ENCODE results near the gene MCC.

MCC gene

DNA sequence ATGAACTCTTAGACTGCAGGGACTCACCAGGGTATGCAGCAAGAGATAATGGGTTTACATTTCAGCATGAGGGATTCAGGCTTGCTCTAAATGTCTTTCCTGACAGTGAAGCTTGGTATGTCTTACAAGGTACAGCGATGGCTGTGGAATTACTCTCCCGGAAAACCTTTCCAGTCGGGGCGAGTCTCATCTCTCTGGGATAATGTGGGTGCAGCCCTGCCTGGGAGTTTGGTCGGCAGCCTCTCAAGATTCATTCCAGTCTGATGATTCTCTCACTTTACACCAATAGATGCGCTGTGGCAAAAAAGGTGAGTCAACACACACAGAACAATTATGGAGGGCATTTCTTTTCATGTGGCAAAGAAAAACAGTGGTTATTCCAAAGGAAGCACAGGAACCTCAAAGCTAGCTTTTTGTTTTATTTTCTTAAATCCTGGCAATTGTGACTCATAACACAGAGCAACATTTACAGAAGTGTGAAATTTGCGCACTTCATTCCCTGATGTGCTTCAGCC is 321.3 kb downstream of the MCC start:
- no peak for DNase-seq

- DNase-seq, result no peak
These were observed 322.0 kb downstream of the MCC start for GRCh38 chr5:113166261-113166660.

DNA sequence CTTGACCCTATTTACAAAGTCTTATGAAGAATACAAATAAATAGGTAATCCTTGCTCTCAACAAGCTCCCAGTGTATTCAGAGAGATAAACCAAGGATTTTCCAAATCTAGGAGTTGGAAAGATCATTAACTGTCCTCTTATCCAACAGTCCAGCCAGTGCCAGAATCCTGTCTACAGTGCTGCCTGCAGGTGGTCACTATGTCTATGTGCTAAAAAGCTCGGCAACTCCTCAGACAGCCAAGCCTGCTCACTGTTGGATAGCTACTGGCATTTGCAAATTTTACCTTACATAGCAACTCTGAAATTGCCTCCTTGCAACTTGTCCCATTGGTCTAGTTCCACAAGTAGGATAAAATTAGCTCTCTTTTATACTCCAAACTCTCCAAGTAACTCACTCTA is 324.2 kb downstream of the MCC start:
- DNase-seq, result no peak

DNA sequence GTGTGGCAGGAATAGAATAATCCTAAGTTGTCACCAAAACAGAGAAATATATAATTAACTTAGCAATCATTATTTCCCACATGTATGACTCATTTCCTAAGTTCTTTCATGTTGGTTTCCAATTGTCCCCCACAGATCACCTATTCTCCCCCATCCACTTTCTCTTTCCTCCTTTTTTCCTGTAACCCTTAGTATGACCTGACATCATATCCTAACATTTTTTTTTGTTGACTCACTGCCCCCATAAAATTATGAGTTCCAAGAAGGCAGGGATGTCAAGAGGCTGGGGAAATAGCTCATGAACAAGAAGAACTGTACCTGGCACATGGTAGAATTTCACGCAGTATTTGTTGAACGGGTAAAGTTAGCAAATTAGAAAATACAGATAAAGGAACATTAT is 324.9 kb downstream of the MCC start:
- DNase-seq, result no peak

DNA sequence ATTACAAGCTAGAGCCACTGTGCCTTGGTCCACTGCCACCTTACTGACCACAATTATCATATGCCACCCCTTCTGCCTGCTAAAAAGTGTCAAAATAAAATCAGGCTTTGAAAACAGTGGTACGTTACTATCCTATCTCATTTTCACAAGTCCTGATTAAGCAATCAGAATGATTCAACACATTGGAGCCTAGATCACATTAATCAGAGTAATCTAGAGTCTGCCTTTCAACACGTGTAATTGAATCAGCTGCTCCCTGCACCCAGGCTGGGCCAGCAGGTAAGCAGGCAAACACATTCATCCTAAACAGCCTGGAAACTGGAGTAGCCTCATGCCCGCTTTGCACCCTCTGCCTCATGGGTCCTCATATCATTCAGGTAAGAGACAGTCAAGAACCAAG is 325.5 kb downstream of the MCC start:
- no peak for DNase-seq

GRCh38 chr5:113162208-113162607 is 326.0 kb downstream of the MCC start:
- no peak for DNase-seq

GRCh38 chr5:113161806-113162205 is 326.4 kb downstream of the MCC start:
- no peak for DNase-seq

DNA sequence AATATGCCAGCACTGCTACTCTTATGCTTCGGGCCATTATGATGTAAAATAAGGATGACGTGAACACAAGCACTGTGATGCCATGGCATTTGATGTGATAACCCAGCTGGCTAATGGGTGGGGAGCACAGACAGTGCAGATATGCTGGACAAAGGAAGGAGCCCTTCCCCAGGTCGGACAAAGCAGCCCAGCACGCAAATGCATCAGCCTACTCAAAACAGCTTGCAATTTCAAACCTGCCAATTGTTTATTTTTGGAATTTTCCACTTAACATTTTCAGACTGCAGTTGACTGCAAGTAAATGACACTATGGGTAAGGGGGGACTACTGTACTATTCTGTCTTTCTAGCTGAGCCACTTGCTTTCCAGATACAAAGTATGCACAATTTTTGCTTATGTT is 330.4 kb downstream of the MCC start:
- DNase-seq, result no peak

GRCh38 chr5:113156271-113156877 is 331.9 kb downstream of the MCC start:
- DNase-seq, result no peak

GRCh38 chr5:113153512-113154097 is 334.6 kb downstream of the MCC start:
- DNase-seq, result no peak

GRCh38 chr5:113152380-113152740 is 335.9 kb downstream of the MCC start:
- DNase-seq, result no peak

- no peak for DNase-seq
These were observed 336.4 kb downstream of the MCC start for GRCh38 chr5:113151641-113152379.

- no peak for DNase-seq
These were observed 337.4 kb downstream of the MCC start for GRCh38 chr5:113150821-113151220.

- DNase-seq, result no peak
These were observed 338.0 kb downstream of the MCC start for GRCh38 chr5:113150221-113150620.

- no peak for DNase-seq
These were observed 340.7 kb downstream of the MCC start for GRCh38 chr5:113147537-113147936.

DNA sequence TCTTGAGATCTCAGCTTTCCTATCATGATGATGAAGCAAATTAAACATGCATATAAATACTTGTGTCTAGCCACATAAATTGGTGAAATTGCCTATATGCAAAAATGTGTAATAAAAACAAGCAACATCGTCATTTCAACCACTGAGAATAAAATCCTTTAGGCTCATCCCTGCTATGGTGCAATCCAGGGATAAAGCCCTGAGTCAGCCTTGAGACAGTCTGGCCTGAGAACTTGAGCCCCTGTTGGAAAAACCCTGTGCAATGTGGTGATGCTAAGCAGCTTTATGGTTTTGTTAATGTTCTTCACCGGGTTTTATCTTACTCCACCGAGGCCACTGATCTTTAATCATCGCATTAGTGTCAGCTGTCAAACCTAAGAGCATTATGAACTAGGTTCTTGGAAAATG is 341.1 kb downstream of the MCC start:
- no peak for DNase-seq

GRCh38 chr5:113145757-113146387 is 342.4 kb downstream of the MCC start:
- DNase-seq, result no peak

GRCh38 chr5:113142186-113142585 is 346.1 kb downstream of the MCC start:
- DNase-seq, result no peak

- DNase-seq, result no peak
These were observed 347.2 kb downstream of the MCC start for GRCh38 chr5:113140837-113141671.

- no peak for DNase-seq
These were observed 354.9 kb downstream of the MCC start for GRCh38 chr5:113133211-113133975.

DNA sequence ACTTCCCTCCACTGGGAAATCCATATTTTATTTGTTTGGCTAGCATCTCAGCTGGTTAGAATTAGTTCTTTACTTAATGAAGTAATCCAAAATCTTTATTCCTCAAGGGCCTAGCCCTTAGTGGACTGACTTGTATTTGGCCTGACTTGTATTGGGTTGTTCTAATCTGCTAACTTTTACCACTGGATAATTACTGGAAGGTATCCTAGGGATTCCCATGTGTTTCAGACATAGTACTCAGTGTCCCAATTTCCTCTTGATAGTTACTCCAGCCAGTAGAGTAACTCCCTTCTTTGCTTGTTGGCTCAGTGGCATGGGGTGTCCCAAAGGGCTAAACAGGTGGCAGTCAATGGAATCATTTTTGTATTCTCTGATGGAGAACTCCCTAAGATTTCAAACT is 355.7 kb downstream of the MCC start:
- DNase-seq, result no peak

All from T-helper 9 cell (primary cell).